NCI-H146 treated with DMSO at 0.1 percent for 48 hours (cell line): Measurements from ENCODE around the gene KIR3DL3.
"Not testable (repeated sequence)": the region's sequence is repeated elsewhere in the genome, so short reads cannot be mapped to it uniquely, and the experiment has no call there.

Source experiments
- DNase-seq: peaks from one replicate; lab custom pipeline; 2025; ENCODE audit not compliant: unreplicated experiment; lab: John Stamatoyannopoulos, UW

KIR3DL3 gene

GRCh38 chr19:54724142-54724541 is at the start of gene KIR3DL3:
Gene KIR3DL3, plus strand, starts transcription at chr19:54724442. Its CDS starts 55 bp downstream, at chr19:54724497.
- no peak for DNase-seq

DNA sequence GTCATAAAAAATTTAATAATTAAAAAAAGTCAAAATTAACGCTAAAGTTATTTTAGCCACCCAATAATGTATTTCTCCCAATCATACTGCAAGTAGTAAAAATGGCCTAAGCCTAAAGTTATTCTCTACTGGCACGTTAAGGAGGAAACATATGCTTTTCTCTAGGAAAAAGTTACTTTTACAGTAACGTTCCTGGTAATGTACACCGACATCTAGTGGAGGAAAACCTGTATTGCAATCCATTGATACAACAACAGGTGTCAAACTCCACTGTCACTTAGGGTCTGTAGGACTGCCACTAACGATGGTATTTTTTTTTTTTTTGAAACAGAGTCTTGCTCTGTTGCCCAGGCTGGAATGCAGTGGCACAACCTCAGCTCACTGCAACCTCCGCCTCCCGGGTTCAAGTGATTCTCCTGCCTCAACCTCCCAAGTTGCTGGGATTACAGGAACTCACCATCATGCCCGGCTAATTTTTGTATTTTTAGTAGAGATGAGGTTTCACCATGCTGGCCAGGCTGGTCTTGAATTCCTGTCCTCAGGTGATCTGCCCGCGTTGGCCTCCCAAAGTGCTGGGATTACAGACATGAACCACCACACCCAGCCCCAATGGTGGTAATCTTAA is 47.9 kb upstream of the KIR3DL3 start:
- peak; percentile 23 for DNase-seq

GRCh38 chr19:54677217-54677616 is 47.0 kb upstream of the KIR3DL3 start:
- DNase-seq: no peak

- not testable (repeated sequence) for DNase-seq
Observed at GRCh38 chr19:54681596-54681995, 42.6 kb upstream of the KIR3DL3 start.

GRCh38 chr19:54682306-54682856 is 41.9 kb upstream of the KIR3DL3 start:
- DNase-seq: no peak

GRCh38 chr19:54684527-54684926 is 39.7 kb upstream of the KIR3DL3 start:
- no peak for DNase-seq

DNA sequence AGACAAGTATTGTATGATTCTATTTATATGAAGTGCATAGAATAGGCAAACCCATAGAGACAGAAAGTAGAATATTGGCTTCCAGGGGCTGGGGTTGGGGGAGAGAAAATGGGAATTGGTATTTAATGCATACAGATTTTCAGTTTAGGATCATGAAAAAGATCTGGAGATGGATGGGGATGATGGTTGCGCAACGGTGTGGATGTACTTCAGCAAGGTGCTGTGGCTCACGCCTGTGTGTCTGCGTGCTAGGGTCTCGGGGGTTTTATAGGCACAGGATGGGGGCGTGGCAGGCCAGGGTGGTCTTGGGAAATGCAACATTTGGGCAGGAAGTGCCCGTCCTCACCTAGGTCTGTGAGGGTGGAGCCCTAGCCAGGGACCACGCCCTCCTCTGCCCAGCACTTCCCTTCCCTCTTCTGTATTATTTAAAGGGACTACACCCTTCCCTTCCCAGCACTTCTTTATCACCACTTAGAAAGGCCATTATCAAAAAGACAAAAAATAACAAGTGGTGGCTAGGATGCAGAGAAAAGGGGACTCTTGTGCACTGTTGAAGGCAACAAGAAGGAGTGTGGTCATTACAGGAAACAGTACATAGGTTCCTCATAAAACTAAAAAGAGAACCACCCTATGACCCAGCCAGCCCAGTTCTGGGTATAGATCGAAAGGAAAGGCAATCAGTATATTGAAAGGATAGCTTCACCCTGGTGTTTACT is 32.5 kb upstream of the KIR3DL3 start:
- no peak for DNase-seq

DNA sequence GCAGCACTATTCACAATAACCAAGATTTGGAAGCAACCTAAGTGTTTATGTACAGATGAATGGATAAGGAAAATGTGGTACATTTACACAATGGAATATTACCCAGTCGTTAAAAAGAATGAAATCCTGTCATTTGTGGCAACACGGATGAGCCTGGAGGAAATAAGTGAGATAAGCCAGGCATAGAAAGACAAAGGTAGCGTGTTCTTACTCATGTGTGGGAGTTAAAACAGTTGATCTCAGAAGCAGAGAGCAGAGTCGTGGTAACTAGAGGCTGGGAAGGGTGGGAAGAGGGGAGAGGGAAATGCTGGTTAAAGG is 32.0 kb upstream of the KIR3DL3 start:
- no peak for DNase-seq

DNA sequence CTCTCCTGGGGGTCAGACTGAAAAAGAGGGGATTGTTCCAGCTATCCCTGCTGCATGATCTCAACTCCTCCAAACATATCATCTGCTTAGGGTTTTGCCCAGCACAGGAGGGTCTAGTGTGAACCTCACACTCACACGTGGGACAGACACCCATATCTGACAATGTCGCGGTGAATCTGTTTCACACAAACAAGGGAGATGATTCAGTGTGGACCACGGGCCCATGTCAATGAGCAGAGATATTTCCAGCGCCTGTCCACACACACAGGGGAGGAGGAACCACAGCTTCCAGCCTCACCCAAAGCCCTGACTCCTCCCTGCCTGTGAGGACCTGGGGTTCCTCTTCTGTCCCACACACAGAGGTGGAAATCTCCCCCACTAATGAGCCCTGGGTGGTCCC is 29.6 kb upstream of the KIR3DL3 start:
- DNase-seq: no peak

DNA sequence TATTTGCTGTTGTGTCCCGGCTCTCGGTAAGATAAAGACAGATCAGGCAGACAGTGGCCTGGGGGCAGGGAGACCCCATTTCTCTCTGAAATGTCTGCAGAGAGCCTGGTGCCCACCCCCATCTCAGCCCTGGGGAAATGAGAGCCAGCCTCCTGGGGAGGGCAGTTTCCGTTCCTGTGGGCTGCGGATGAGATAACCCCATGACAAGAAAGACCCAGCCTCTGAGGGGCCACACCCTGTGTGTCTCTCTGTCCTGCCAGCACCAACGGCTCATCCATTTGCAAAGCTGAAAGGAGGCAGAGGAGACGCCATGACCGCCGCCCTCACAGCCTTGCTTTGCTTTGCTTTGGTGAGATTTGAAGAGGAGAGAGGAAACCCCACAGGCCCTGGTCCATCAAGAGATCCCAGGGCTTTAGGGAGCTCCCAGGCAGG is 28.1 kb upstream of the KIR3DL3 start:
- no peak for DNase-seq

DNA sequence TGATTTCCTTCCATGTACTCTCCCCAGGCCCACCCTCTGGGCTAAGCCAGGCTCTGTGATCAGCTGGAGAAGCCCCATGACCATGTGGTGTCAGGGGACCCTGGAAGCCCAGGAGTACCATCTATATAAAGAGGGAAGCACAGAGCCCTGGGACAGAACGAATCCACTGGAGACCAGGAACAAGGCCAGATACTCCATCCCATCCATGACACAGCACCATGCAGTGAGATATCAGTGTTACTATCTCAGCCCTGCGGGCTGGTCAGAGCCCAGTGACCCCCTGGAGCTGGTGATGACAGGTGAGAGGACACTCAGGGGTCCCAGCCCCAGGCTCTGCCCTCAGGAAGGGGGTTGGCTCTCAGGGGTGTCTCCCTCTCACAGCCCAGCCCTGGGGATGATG is 27.5 kb upstream of the KIR3DL3 start:
- no peak for DNase-seq

DNA sequence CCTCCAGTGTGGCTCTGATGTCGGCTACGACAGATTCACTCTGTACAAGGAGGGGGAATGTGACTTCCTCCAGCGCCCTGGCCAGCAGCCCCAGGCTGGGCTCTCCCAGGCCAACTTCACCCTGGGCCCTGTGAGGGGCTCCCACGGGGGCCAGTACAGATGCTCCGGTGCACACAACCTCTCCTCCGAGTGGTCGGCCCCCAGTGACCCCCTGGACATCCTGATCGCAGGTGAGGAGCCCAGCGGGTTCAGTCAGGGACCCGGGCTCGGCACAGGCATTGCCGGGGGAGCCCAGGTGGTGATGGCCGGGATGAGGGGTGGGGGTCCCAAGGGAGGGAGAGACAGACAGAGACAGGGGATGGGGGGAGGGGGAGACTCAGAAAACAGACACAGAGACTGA is 26.5 kb upstream of the KIR3DL3 start:
- DNase-seq: not testable (repeated sequence)

DNA sequence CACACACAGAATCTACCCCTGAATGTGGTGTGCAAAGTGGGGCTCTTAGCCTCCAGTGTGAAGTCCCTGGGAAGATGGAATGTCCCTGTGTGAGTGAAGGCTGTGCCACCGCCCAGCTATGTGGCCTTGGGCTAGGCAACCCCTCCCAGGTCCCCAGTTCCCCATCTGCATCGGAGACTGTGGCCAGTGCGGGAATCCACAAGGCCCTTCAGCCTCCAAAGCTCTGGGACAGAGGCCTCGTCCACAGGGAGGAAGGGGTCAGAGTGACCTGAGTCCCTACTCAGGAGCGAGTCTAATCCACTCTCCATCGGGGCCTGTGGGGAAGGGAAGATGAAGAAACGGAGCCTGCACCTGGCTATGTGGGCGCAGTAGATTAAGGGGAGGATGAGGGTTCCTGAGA is 19.3 kb upstream of the KIR3DL3 start:
- no peak for DNase-seq

- DNase-seq: no peak
Observed at GRCh38 chr19:54707962-54708361, 16.3 kb upstream of the KIR3DL3 start.

GRCh38 chr19:54708781-54709180 is 15.5 kb upstream of the KIR3DL3 start:
- DNase-seq: peak; percentile 3

DNA sequence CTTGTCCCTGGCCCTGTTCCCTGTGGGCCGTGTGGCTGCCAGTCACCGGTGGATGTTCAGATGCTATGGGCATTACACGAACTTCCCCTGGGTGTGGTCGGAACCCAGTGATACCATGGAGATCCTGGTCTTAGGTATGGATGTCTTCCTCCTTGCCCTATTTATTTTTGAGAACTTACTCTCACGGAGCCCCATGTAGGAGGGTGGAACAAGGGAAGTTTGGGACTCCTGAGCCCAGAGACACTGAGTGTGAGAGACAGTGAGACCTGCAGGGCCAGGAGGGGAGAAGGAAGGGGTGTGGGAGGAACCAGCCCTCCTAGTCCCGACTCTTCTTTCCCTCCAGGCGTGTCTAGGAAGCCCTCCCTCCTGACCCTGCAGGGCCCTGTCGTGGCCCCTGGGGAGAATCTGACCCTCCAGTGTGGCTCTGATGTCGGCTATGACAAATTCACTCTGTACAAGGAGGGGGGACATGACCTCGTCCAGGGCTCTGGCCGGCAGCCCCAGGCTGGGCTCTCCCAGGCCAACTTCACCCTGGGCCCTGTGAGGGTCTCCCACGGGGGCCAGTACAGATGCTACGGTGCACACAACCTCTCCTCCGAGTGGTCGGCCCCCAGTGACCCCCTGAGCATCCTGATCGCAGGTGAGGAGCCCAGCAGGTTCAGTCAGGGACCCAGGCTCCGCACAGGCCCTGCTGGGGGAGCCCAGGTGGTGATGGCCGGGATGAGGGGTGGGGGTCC is 14.9 kb upstream of the KIR3DL3 start:
- DNase-seq: no peak

GRCh38 chr19:54709956-54710355 is 14.3 kb upstream of the KIR3DL3 start:
- not testable (repeated sequence) for DNase-seq

DNA sequence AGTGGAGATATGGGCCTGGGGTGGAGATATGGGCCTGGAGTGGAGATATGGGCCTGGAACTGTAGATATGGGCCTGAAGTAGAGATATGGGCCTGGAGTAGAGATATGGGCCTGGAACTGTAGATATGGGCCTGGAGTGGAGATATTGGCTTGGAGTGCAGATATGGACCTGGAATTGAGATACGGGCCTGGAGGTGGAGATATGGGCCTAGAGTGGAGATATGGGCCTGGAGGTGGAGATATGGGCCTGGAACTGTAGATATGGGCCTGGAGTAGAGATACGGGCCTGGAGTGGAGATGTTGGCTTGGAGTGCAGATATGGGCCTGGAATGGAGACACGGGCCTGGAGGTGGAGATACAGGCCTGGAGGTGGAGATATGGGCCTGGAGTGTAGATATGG is 402 bp downstream of the KIR3DL3 start:
- DNase-seq: no peak

DNA sequence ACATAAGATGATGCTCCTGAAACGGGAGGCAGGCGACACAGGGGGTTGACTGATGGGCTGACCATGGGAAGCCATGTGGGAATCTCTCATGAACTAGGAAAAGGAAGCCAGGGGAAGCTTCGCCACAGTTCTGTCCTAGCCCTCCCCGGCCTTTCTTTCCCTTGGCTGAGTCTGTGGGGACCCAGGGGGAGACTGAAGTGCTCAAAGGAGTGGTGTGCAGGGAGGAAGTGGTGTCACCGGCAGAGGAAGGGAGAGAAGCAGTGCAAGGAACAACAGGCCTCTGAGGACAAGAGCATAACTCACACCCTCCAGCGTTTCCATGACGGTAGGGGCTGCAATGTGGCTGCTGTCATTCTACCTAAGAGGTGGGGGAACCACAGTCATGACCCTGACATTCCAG is 1.1 kb downstream of the KIR3DL3 start:
- no peak for DNase-seq

DNA sequence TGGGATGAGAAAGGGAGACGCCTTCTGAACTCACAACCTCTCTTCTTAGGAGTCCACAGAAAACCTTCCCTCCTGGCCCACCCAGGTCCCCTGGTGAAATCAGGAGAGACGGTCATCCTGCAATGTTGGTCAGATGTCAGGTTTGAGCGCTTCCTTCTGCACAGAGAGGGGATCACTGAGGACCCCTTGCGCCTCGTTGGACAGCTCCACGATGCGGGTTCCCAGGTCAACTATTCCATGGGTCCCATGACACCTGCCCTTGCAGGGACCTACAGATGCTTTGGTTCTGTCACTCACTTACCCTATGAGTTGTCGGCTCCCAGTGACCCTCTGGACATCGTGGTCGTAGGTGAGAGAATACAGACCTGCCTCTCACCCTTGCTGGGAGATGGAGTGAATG is 3.3 kb downstream of the KIR3DL3 start:
- no peak for DNase-seq

DNA sequence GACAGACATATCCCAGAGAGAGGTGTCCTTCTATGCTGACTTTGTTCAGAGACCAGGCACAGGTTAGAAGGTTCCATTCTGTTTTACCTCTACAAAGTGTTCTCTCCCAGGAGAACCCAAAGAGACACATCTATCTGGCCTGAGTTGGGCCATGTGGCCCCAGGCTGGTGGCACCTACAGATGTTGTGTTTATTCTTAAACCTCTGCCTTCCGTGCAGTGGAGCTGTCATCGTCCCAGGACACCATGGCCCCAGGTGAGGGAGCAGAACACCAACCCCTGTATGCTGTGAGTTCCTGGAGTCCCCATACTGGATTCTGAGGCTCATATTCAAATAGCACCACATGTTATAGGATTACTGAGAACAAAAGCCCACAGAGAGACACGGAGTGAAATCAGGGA is 3.9 kb downstream of the KIR3DL3 start:
- DNase-seq: no peak
